ENCODE measurements around the gene LPP. TPM values are rescaled to one million over a fixed set of nuclear protein-coding genes. Genes with fewer than 3 reads are reported as not detected.

LPP gene
- total RNA-seq, 1 donor from 2014 or later = 210 TPM

DNA sequence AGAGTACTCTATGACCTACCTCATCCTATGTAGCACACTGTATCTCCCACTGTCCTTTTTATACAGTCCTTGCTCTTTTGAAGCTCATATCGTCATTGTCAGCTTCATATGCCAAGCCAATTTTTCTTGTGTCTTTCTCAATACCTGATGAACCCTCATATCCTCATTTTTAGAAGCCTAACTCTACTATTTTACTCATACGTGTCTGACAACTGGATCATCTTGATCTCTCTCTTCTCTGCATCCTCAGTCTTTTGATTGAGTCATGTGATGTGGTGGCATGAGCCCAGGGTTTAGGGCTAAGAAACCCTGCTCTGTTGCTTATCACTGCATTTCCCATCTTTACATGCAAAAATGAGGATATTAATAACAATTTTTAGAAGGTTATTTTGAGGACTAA is 352.0 kb downstream of the LPP start:
- no peak for DNase-seq (ENCODE audit: low spot score)

DNA sequence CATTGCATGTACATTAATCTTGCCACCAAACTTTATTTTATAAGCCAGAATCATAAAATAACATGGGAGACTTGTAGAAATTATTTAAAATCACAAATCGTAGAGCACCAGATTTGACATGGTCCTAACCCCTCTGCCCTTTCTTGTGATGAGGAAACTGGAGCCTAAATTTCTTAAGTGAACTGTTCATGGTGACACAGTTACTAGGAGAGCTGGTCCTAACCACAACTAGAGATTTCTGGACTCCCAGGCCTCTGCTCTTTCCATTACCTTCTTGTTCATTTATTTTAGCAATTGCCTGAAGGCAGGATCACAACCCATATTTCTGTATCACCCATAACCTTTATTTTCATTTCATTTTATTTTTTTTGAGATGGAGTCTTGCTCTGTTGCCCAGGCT is 352.5 kb downstream of the LPP start:
- DNase-seq (ENCODE audit: low spot score) = no peak

- DNase-seq (ENCODE audit: low spot score) = no peak
Measured at GRCh38 chr3:188507244-188507720, 353.3 kb downstream of the LPP start.

DNA sequence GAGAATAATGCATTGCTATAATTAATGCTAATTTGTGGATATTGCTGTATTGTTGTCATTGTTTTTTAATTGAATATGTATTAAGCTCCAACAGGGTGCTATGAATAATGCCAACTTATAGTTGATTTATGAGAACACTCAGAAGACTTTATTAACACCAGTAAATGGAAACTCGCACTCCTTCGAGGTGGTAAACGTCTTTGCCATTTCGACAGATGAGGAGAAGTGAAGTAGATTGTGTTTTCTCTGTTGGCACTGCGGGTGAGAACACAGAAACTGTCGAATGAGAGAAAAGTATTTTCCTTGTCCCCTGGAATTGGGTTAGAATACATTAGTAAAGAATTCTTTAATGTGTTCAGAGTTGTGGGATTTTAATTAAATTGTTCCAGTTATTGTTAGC is 354.5 kb downstream of the LPP start:
- no peak for DNase-seq (ENCODE audit: low spot score)

DNA sequence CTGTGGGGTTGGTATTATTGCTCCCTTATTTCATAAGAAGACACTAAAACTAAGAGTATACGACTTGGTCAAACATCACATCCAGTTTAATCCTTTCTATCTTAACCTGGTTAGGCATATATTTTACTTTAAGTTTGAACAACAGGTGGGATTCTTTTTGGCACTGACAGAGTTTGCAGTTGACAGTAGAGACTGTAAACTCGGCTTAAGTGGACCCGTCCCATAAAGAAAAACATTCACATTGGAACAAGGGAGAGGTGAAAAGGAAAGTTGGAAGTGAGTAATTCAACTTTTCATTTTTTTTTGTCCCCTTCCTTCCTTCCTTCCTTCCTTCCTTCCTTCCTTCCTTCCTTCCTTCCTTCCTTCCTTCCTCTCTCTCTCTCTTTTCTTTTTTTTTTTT is 355.4 kb downstream of the LPP start:
- no peak for DNase-seq (ENCODE audit: low spot score)

- DNase-seq (ENCODE audit: low spot score) = no peak
Measured at GRCh38 chr3:188510366-188510765, 356.4 kb downstream of the LPP start.

DNA sequence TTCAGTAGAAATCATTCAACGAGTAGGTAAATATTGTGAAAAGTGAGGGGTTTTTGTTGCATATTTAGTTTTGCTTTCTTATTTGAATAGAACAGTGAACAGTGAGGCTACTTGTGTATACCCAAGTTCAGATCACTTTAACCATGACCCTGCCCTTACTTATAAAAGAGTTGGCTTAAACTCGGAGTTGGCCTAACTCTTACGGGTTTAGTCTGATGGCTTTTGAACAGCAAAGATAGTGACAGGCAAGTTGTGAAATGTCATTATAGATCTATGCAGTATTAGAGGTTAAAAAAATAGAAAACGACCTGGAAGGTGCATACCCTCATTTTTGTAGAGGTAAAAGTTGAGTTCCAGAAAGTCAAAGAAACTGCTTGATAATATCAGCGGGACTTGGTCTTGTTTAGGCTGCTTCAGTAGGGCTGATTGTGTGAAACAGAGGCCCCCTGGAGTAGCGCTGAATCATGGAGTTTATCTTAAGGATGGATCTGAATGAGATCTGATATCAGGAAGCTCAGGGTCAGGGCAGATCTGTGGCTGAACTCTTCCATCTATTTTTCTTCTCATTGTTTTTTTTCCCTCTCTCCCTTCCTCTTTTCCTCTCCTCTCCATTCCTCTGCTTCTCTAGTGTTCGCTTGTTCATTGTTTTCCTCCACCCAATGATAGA is 359.8 kb downstream of the LPP start:
- DNase-seq (ENCODE audit: low spot score) = no peak

DNA sequence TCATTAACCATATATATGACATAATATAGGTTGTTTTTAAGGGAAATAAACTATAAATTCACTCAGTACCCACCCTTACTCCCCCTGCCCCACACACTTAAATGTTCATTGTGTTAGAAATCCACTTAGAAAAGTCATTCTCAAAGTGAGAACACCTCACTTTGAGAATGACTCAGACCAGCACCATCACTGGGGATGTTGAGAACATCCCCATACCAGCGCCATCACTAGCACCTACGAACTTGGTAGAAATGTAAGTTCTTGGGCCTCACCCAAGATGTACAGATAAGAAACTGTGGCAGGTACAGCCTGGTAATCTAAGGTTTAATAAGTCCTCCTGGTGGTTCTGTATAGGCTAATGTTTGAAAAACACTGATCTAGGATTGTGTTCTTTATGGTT is 362.6 kb downstream of the LPP start:
- no peak for DNase-seq (ENCODE audit: low spot score)

GRCh38 chr3:188518416-188518815 is 364.5 kb downstream of the LPP start:
- DNase-seq (ENCODE audit: low spot score) = no peak

- DNase-seq (ENCODE audit: low spot score) = no peak
Measured at GRCh38 chr3:188518835-188519452, 365.0 kb downstream of the LPP start.

DNA sequence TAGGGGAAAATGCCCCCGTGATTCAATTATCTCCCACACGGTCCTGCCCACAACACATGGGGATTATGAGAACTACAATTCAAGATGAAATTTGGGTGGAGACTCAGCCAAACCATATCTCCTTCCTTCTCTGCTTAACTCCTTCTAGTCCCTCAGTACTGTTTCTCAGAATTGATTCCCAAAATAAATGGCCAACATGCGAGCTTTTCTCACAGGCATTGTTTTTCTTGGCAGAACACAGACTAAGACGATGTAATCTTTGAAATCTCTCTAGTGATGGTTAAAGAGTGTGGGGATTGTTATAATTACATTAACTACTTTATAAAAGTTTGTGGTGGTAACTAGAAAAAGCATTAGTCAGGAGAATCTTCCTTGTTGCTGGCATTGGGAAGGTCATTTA is 366.5 kb downstream of the LPP start:
- no peak for DNase-seq (ENCODE audit: low spot score)

GRCh38 chr3:188522115-188522514 is 368.2 kb downstream of the LPP start:
- DNase-seq (ENCODE audit: low spot score) = no peak

GRCh38 chr3:188523291-188523690 is 369.3 kb downstream of the LPP start:
- DNase-seq (ENCODE audit: low spot score) = no peak

GRCh38 chr3:188524052-188524451 is 370.1 kb downstream of the LPP start:
- no peak for DNase-seq (ENCODE audit: low spot score)

DNA sequence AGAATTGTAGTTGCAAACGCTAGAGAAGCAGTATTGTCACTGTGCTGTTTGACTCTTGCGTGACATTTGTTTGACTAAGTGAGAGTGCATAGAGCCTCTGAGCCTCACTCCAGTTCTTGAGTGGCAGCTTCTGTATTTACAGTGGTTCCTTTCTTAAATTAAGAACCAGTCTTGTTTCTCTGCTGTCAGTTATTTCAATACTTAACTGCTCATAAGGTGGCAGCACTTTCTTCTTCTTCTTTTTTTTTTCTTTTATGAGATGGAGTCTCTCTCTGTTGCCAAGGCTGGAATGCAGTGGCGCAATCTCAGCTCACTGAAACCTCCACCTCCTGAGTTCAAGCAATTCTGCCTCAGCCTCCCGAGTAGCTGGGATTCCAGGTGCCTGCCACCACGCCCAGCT is 372.1 kb downstream of the LPP start:
- DNase-seq (ENCODE audit: low spot score) = no peak

GRCh38 chr3:188527389-188527788 is 373.4 kb downstream of the LPP start:
- DNase-seq (ENCODE audit: low spot score) = no peak

DNA sequence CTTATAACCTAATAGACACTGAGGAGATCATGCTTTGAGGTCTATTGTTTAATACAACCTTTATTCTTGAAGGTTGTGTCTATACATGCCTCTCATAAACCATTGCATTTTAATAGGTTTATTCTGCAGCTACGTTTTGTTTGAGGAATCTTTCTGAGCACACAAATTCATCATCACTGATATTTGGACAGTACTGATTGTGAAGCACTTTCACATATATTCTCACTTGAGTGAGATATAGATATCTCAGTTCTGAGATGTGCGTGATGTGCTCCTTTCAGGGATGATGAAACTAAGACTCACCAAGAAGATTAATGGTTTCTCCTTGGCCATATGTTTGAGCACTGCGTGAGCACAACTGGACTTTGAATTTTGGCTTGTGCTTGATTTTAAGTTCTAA is 374.4 kb downstream of the LPP start:
- no peak for DNase-seq (ENCODE audit: low spot score)

DNA sequence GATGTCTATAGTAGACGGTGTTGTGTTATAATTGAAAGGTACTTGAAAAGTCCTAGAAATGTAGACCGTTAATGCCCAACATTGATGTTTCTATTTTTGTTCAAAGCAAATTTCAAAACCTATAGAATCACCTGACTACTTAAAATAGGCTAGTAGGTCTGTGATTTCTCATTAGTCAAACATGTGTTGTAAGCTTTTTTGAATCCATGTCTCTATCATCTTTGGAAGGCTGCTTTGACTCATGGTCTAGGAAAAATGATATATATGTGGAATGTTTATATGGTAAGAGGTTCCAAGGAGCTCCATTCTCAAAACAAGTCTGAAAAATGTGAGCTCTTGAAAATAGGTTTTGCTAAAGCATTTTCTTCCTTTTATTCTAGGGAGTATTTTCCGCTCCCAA is 375.3 kb downstream of the LPP start:
- no peak for DNase-seq (ENCODE audit: low spot score)

DNA sequence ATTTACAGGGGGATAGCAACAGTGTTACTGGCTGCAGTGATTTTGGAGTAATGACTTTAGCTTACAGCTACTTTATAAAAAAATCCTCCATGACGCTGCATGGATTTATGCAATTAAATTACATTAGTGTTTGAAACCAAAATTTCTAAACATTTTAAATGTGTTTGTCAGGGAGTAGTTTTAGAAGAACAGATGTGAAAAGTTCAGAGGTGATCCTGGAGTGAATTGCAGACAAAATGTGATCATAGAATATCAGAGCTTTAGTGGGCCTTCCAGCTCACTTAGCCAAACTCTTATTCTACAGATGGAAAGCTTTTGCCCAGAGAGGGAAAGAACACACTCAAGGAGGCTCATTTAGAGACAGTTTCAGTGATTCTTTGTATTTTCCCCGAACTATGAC is 376.3 kb downstream of the LPP start:
- no peak for DNase-seq (ENCODE audit: low spot score)

GRCh38 chr3:188531210-188531609 is 377.3 kb downstream of the LPP start:
- no peak for DNase-seq (ENCODE audit: low spot score)

GRCh38 chr3:188533172-188533571 is 379.2 kb downstream of the LPP start:
- DNase-seq (ENCODE audit: low spot score) = no peak

- DNase-seq (ENCODE audit: low spot score) = no peak
Measured at GRCh38 chr3:188533612-188534357, 379.8 kb downstream of the LPP start.

- no peak for DNase-seq (ENCODE audit: low spot score)
Measured at GRCh38 chr3:188534633-188535032, 380.7 kb downstream of the LPP start.
